H1 (cell line): ENCODE measurements around the gene IZUMO4. TPM values are rescaled to one million over a fixed set of nuclear protein-coding genes. Genes with fewer than 3 reads are reported as not detected.

ENCODE experiments used
- CTCF ChIA-PET: fragments of 300-600 bp; sonication (Branson Sonifier 250); formaldehyde crosslinking; loops from one replicate; lab custom pipeline; 2021; ENCODE audit not compliant: partially characterized antibody; lab: Charles Lee
- POLR2A ChIA-PET: fragments of 300-600 bp; sonication (Branson Sonifier 250); formaldehyde crosslinking; loops from one replicate; lab custom pipeline; 2021; ENCODE audit warnings: inconsistent platforms; ENCODE audit not compliant: partially characterized antibody; lab: Charles Lee
- DNase-seq, 2 experiments: peaks; one replicate each; pipeline versions ENCODE4 v3.0.0 to v3.0.0-alpha.2; 2010 to 2022; ENCODE audit warnings: low spot score in 2 of 2, low read depth in 1 of 2, mixed read lengths in 1 of 2
- FAIRE-seq: peaks from 2 replicates; lab custom pipeline; 2011; peaks lifted over from hg19 to GRCh38; lab: Jason Lieb, UNC
- H2AFZ ChIP-seq: 2 replicates; pipeline ENCODE4 v1.8.1; 2012; ENCODE audit warnings: low read length, inconsistent platforms
- H2AK5ac ChIP-seq: 2 replicates; pipeline ENCODE4 v1.6.1; 2013; ENCODE audit warnings: low read depth, low read length
- H2BK120ac ChIP-seq: replicated peaks from 2 replicates; pipeline ENCODE3; 2013; ENCODE audit warnings: low read depth, low read length, inconsistent platforms
- H2BK12ac ChIP-seq: 2 replicates; pipeline ENCODE4 v1.6.1; 2013; ENCODE audit warnings: low read depth, low read length
- H2BK15ac ChIP-seq: 2 replicates; pipeline ENCODE4 v1.6.1; 2013; ENCODE audit warnings: low read length
- H2BK20ac ChIP-seq: 2 replicates; pipeline ENCODE4 v1.6.1; 2013; ENCODE audit warnings: low read length
- H2BK5ac ChIP-seq: 2 replicates; pipeline ENCODE4 v1.6.1; 2013; ENCODE audit warnings: low read depth, low read length
- H3K14ac ChIP-seq: 2 replicates; pipeline ENCODE4 v1.6.1; 2013; ENCODE audit warnings: inconsistent platforms; ENCODE audit not compliant: insufficient read length
- H3K18ac ChIP-seq: 2 replicates; pipeline ENCODE4 v1.6.1; 2013; ENCODE audit warnings: low read length; ENCODE audit errors: extremely low read depth
- H3K23ac ChIP-seq: 2 replicates; pipeline ENCODE4 v1.6.1; 2013; ENCODE audit warnings: inconsistent platforms; ENCODE audit not compliant: insufficient read length
- H3K23me2 ChIP-seq: 2 replicates; pipeline ENCODE4 v1.6.1; 2013; ENCODE audit warnings: low read depth, low read length
- H3K27ac ChIP-seq: 2 replicates; pipeline ENCODE4 v1.6.1; 2011; ENCODE audit warnings: low read depth, low read length, inconsistent platforms
- H3K27me3 ChIP-seq, 4 experiments: replicated peaks in 1 of 4; 1 replicate in 1 of 4; 2 replicates in 3 of 4; pipeline versions ENCODE4 v1.6.1 to v1.8.1; 2011 to 2013; ENCODE audit warnings: low read length in 3 of 4, mild to moderate bottlenecking in 3 of 4, inconsistent platforms in 2 of 4, mixed read lengths in 2 of 4, moderate library complexity in 1 of 4; ENCODE audit not compliant: control insufficient read depth in 3 of 4, insufficient read depth in 3 of 4; ENCODE audit errors: extremely low read depth in 1 of 4
- H3K36me3 ChIP-seq, 4 experiments: 2 replicates each; pipeline versions ENCODE4 v1.6.1 to v1.8.1; 2011 to 2013; ENCODE audit warnings: mild to moderate bottlenecking in 4 of 4, low read length in 3 of 4, moderate library complexity in 2 of 4, control low read depth in 1 of 4, inconsistent platforms in 1 of 4; ENCODE audit not compliant: insufficient read depth in 4 of 4, control insufficient read depth in 2 of 4
- H3K4ac ChIP-seq: replicated peaks from 2 replicates; pipeline ENCODE3; 2013; ENCODE audit warnings: low read length, low read depth, mixed read lengths, inconsistent platforms; ENCODE audit not compliant: insufficient read length
- H3K4me1 ChIP-seq, 4 experiments: replicated peaks in 1 of 4; 1 replicate in 1 of 4; 2 replicates in 3 of 4; pipeline versions ENCODE4 v1.6.1 to v1.8.1; 2011 to 2013; ENCODE audit warnings: low read length in 3 of 4, inconsistent platforms in 2 of 4, mixed read lengths in 1 of 4; ENCODE audit not compliant: insufficient read depth in 4 of 4, control insufficient read depth in 3 of 4
- H3K4me2 ChIP-seq, 2 experiments: 2 replicates each; pipeline versions ENCODE4 v1.6.1 to v1.8.1; 2011 to 2013; ENCODE audit warnings: low read depth in 2 of 2, low read length in 2 of 2, control low read depth in 1 of 2, inconsistent platforms in 1 of 2, mild to moderate bottlenecking in 1 of 2; ENCODE audit not compliant: insufficient read depth in 1 of 2
- H3K4me3 ChIP-seq, 4 experiments: fragments of 200-600, 300-600 bp in 1 of 4; sonication (generic), shearing (Covaris generic), sonication (Bioruptor Twin) in 1 of 4; 2 replicates each; pipeline versions ENCODE4 v1.5.1 to v1.8.1; 2011 to 2016; ENCODE audit warnings: low read length in 4 of 4, low read depth in 3 of 4, control low read depth in 2 of 4, inconsistent platforms in 2 of 4, mild to moderate bottlenecking in 2 of 4, mixed read lengths in 1 of 4, moderate library complexity in 1 of 4; ENCODE audit not compliant: insufficient read depth in 2 of 4; ENCODE audit errors: extremely low read depth in 1 of 4
- H3K56ac ChIP-seq: replicated peaks from 2 replicates; pipeline ENCODE3; 2013; ENCODE audit warnings: low read depth, mild to moderate bottlenecking, mixed read lengths, low read length, inconsistent platforms; ENCODE audit not compliant: insufficient read length
- H3K79me1 ChIP-seq: 2 replicates; pipeline ENCODE4 v1.6.1; 2013; ENCODE audit warnings: low read depth, low read length, control low read depth
- H3K79me2 ChIP-seq, 2 experiments: 2 replicates each; pipeline versions ENCODE4 v1.6.1 to v1.8.1; 2012 to 2013; ENCODE audit warnings: low read length in 2 of 2, mild to moderate bottlenecking in 2 of 2, inconsistent platforms in 1 of 2; ENCODE audit not compliant: insufficient read depth in 2 of 2, control insufficient read depth in 1 of 2
- H3K9ac ChIP-seq, 4 experiments: replicated peaks in 1 of 4; 1 replicate in 1 of 4; 2 replicates in 3 of 4; pipeline versions ENCODE4 v1.6.1 to v1.8.1; 2011 to 2013; ENCODE audit warnings: low read depth in 3 of 4, low read length in 3 of 4, control low read depth in 2 of 4, mild to moderate bottlenecking in 2 of 4, moderate library complexity in 2 of 4, inconsistent platforms in 1 of 4; ENCODE audit errors: extremely low read depth in 1 of 4
- H3K9me3 ChIP-seq, 2 experiments: 2 replicates each; pipeline versions ENCODE4 v1.6.1 to v1.8.1; 2012 to 2013; ENCODE audit warnings: mild to moderate bottlenecking in 2 of 2, moderate library complexity in 2 of 2, control low read depth in 1 of 2, inconsistent platforms in 1 of 2, low read depth in 1 of 2, low read length in 1 of 2, mixed read lengths in 1 of 2; ENCODE audit not compliant: insufficient read depth in 2 of 2
- H4K20me1 ChIP-seq, 2 experiments: replicated peaks in 1 of 2; 2 replicates each; pipeline versions ENCODE3 to v1.8.1; 2011 to 2013; ENCODE audit warnings: inconsistent platforms in 2 of 2, low read length in 2 of 2, mild to moderate bottlenecking in 1 of 2; ENCODE audit not compliant: insufficient read depth in 2 of 2, control insufficient read depth in 1 of 2
- H4K5ac ChIP-seq: 2 replicates; pipeline ENCODE4 v1.6.1; 2013; ENCODE audit warnings: low read length, low read depth, mixed read lengths, inconsistent platforms; ENCODE audit not compliant: insufficient read length
- H4K8ac ChIP-seq: 2 replicates; pipeline ENCODE4 v1.8.0; 2013; ENCODE audit warnings: mild to moderate bottlenecking, moderate library complexity, low read length, inconsistent platforms; ENCODE audit not compliant: insufficient read depth; ENCODE audit errors: extremely low read depth
- H4K91ac ChIP-seq: replicated peaks from 2 replicates; pipeline ENCODE3; 2013; ENCODE audit warnings: low read length, mixed read lengths, inconsistent platforms; ENCODE audit not compliant: insufficient read length
- BCL11A ChIP-seq, 2 experiments: IDR thresholded peaks; one replicate each; pipeline ENCODE4 v1.6.1; 2011; ENCODE audit warnings: low read depth in 2 of 2, low read length in 2 of 2, mild to moderate bottlenecking in 2 of 2
- SIX5 ChIP-seq: IDR thresholded peaks from 2 replicates; pipeline ENCODE4 v1.6.1; 2011; ENCODE audit warnings: mild to moderate bottlenecking, low read depth, low read length
- WGBS, 2 experiments: shearing (Covaris generic) in 1 of 2; methylation state at CpG; one replicate each; pipeline versions ENCODE4 v1.1.6 to v1.1.7; 2013 to 2015; ENCODE audit warnings: low lambda C conversion rate in 2 of 2, mixed read lengths in 2 of 2, inconsistent platforms in 1 of 2, low coverage in 1 of 2, missing lambda C conversion rate in 1 of 2; ENCODE audit not compliant: insufficient replicate concordance in 2 of 2, insufficient coverage in 1 of 2, insufficient read length in 1 of 2; ENCODE audit errors: extremely low coverage in 1 of 2, missing lambda C conversion rate in 1 of 2; 5-methylcytosine and 5-hydroxymethylcytosine counted together
- polyA plus RNA-seq, 7 experiments: library from polyadenylated mRNA; depleted of rRNA in 3 of 7; stranded (reverse) in 5 of 7; unstranded in 2 of 7; fragments of >200 nt in 5 of 7; fragments of 200-250 nt in 2 of 7; gene quantifications; 1 replicate in 5 of 7; 2 replicates in 1 of 7; 4 replicates in 1 of 7; pipeline versions ENCODE4 v1.2.1 to v1.2.3, GENCODE V29; 2011 to 2013; ENCODE audit warnings: missing spikeins in 2 of 7, mixed read lengths in 2 of 7
- total RNA-seq: library from RNA; stranded (reverse); fragmentation: NEBNext Ultra II Directional; extraction: Animal tissue kit (Norgen Biotek cat#: 25700); gene quantifications from 2 replicates; pipeline ENCODE4 v1.2.1, GENCODE V29; 2021

Gene IZUMO4
- total and polyA plus RNA-seq, 2 of the 8 experiments (the other 6 are each of a cell fraction or from before 2014, with no cell fraction given) = 1.8 to 1.9 TPM

GRCh38 chr19:2059422-2060201 lies 37.1 kb upstream of the IZUMO4 start:
- peak overlapping the region in 1 of 4 experiments; percentile 68; a peak in 1 of 8 replicates for H3K4me3 ChIP-seq
- H4K20me1 ChIP-seq = no peaks in the 10 kb centered on the region
- peak overlapping the region; percentile 62 for H4K8ac ChIP-seq
- no peak overlapping the region for H2BK120ac ChIP-seq
- H2BK15ac ChIP-seq = 0 out of 2 replicates have a peak overlapping the region, but pooled peaks have one; percentile 72
- DNase-seq = no peak
- H2BK20ac ChIP-seq = peak overlapping the region; percentile 80; the same call in 1 of the 2 replicates
- peaks cover 5% of the 10 kb centered on the region; the same call in 1 of the 2 replicates for H3K23me2 ChIP-seq
- H4K91ac ChIP-seq = peak overlapping the region; percentile 84
- H3K36me3 ChIP-seq = no peaks in the 10 kb centered on the region
- H3K4me1 ChIP-seq = peaks cover 4 to 32% (median 24%) of the 10 kb centered on the region in 4 experiments
- no peaks in the 10 kb centered on the region for H3K79me1 ChIP-seq
- H3K4me2 ChIP-seq = peak overlapping the region in 1 of 2 experiments; percentile 76; a peak in 1 of 4 replicates
- peak overlapping the region; percentile 53; the same call in 1 of the 2 replicates for H3K27ac ChIP-seq
- H3K9me3 ChIP-seq = no peaks in the 10 kb centered on the region
- no peak overlapping the region; a peak in 1 of 7 replicates for H3K9ac ChIP-seq
- CTCF ChIA-PET = interaction anchor here (0.7 to 1.9 kb wide), 5 partner anchors 8 to 114 kb away, joined by 3 to 11 read pairs (median 5); no protein-coding TSS in a partner anchor
- H3K23ac ChIP-seq = no peak overlapping the region
- peak overlapping the region; percentile 93; the same call in 1 of the 2 replicates for H2AK5ac ChIP-seq
- TF ChIP-seq SIX5 (no peak), BCL11A (IDR thresholded peaks at IDR 0.05; ENCODE audit: low read depth in 2 of 2, low read length in 2 of 2) (no peak)
- TF ChIP-seq, all 59 proteins: peak for 0
- Histone ChIP-seq H3K79me2 (no peaks in the 10 kb centered on the region), H3K27me3 (no peaks in the 10 kb centered on the region), H3K18ac (peak overlapping the region; percentile 48; the same call in 1 of the 2 replicates), H3K56ac (no peak overlapping the region), H3K14ac (no peak overlapping the region), H2BK5ac (peak overlapping the region; percentile 81), H4K5ac (peak overlapping the region; percentile 6), H2BK12ac (peak overlapping the region; percentile 98), H2AFZ (no peak overlapping the region), H3K4ac (peak overlapping the region; percentile 48)
- no peak for FAIRE-seq
- 82% methylated on average over 24 of the region's 24 CpGs; no CpG with 5 or more reads in 1 of the 2 experiments for WGBS, 2 experiments
- POLR2A ChIA-PET = interaction anchor here (0.6 to 22.2 kb wide), 7 partner anchors 8 to 42 kb away, joined by 3 to 524 read pairs (median 3); no protein-coding TSS in a partner anchor
